Keratinocyte (primary cell): ENCODE measurements around the gene HSPA1B. TPM values are rescaled to one million over a fixed set of nuclear protein-coding genes. Genes with fewer than 3 reads are reported as not detected.
A peak's percentile ranks its signal among the peaks of the same experiment; 100 is the strongest.
"Not testable (repeated sequence)": the region's sequence is repeated elsewhere in the genome, so short reads cannot be mapped to it uniquely, and the experiment has no call there.

Experiments used
- DNase-seq: peaks from one replicate; pipeline ENCODE4 v3.0.0-alpha.2; 2011; ENCODE audit warnings: low read depth, missing footprints, low spot score
- FAIRE-seq: peaks from 2 replicates; lab custom pipeline; 2011; peaks lifted over from hg19 to GRCh38; lab: Jason Lieb, UNC
- H2AFZ ChIP-seq: 2 replicates; pipeline ENCODE4 v1.6.0; 2012; ENCODE audit warnings: low read length, control low read depth, inconsistent platforms; ENCODE audit not compliant: control insufficient read depth
- H3K27ac ChIP-seq: 2 replicates; pipeline ENCODE4 v1.5.1; 2011; ENCODE audit warnings: low read length; ENCODE audit not compliant: control insufficient read depth, insufficient read depth
- H3K27me3 ChIP-seq: 3 replicates; pipeline ENCODE4 v1.6.0; 2011; ENCODE audit warnings: low read length; ENCODE audit not compliant: control insufficient read depth, insufficient read depth; ENCODE audit errors: extremely low read depth
- H3K36me3 ChIP-seq, 2 experiments: 2 replicates in 1 of 2; 3 replicates in 1 of 2; pipeline ENCODE4 v1.5.1; 2011; ENCODE audit warnings: low read length in 2 of 2, mild to moderate bottlenecking in 1 of 2; ENCODE audit not compliant: control insufficient read depth in 2 of 2, insufficient read depth in 2 of 2; ENCODE audit errors: extremely low read depth in 1 of 2
- H3K4me1 ChIP-seq: 3 replicates; pipeline ENCODE4 v1.5.1; 2011; ENCODE audit warnings: low read length; ENCODE audit not compliant: control insufficient read depth, insufficient read depth; ENCODE audit errors: extremely low read depth
- H3K4me2 ChIP-seq: 3 replicates; pipeline ENCODE4 v1.6.0; 2011; ENCODE audit warnings: low read depth, low read length; ENCODE audit not compliant: control insufficient read depth, insufficient read depth; ENCODE audit errors: extremely low read depth
- H3K4me3 ChIP-seq, 3 experiments: fragments of 200-600 bp in 1 of 3; sonication (generic) in 1 of 3; 2 replicates in 2 of 3; 3 replicates in 1 of 3; pipeline ENCODE4 v1.5.1; 2011 to 2016; ENCODE audit warnings: low read length in 3 of 3, mild to moderate bottlenecking in 3 of 3, control low read depth in 2 of 3, inconsistent platforms in 1 of 3, low read depth in 1 of 3, mixed read lengths in 1 of 3, mixed run types in 1 of 3, moderate library complexity in 1 of 3; ENCODE audit not compliant: control insufficient read depth in 2 of 3, insufficient read depth in 2 of 3; ENCODE audit errors: extremely low read depth in 1 of 3
- H3K79me2 ChIP-seq: 2 replicates; pipeline ENCODE4 v1.6.0; 2012; ENCODE audit warnings: low read length; ENCODE audit not compliant: control insufficient read depth, insufficient read depth
- H3K9ac ChIP-seq: 3 replicates; pipeline ENCODE4 v1.6.0; 2011; ENCODE audit warnings: low read length; ENCODE audit not compliant: control insufficient read depth, insufficient read depth; ENCODE audit errors: extremely low read depth
- H3K9me1 ChIP-seq: 3 replicates; pipeline ENCODE4 v1.6.0; 2011; ENCODE audit warnings: low read length; ENCODE audit not compliant: control insufficient read depth, insufficient read depth; ENCODE audit errors: extremely low read depth
- H3K9me3 ChIP-seq: 2 replicates; pipeline ENCODE4 v1.5.1; 2012; ENCODE audit warnings: low read depth, low read length; ENCODE audit not compliant: control insufficient read depth
- H4K20me1 ChIP-seq: 3 replicates; pipeline ENCODE4 v1.6.0; 2011; ENCODE audit warnings: low read length; ENCODE audit not compliant: control insufficient read depth, insufficient read depth; ENCODE audit errors: extremely low read depth
- EZH2 ChIP-seq: IDR thresholded peaks from one replicate; pipeline ENCODE4 v1.6.1; 2012; ENCODE audit warnings: inconsistent platforms, mild to moderate bottlenecking, low read length, moderate library complexity
- dilution Hi-C: fragments of 300-500 bp; cut with MboI; formaldehyde crosslinking; loops from one replicate; pipeline ENCODE4 v1.7.0; 2020; ENCODE audit warnings: low sequenced_read_pairs; ENCODE audit not compliant: extremely low pct_ligation_motif_present
- polyA plus RNA-seq, 5 experiments: library from polyadenylated mRNA; depleted of rRNA in 3 of 5; stranded (reverse) in 3 of 5; stranded (forward) in 1 of 5; unstranded in 1 of 5; fragments of >200 nt; gene quantifications; 1 replicate in 1 of 5; 2 replicates in 3 of 5; 3 replicates in 1 of 5; pipeline versions ENCODE4 v1.2.1 to v1.2.3, GENCODE V29; 2011 to 2012; ENCODE audit warnings: missing spikeins in 2 of 5, low read depth in 1 of 5, low replicate concordance in 1 of 5
- TF ChIP-seq, protein P1 (sequence below), 3 experiments: IDR thresholded peaks in 1 of 3; conservative IDR thresholded peaks in 1 of 3; optimal IDR thresholded peaks in 1 of 3; 2 replicates in 2 of 3; 3 replicates in 1 of 3; pipeline versions ENCODE3 to v1.5.1; 2011; ENCODE audit warnings: low read length in 3 of 3, mild to moderate bottlenecking in 3 of 3, moderate library complexity in 2 of 3, control low read depth in 1 of 3, inconsistent platforms in 1 of 3; ENCODE audit not compliant: insufficient read depth in 2 of 3; ENCODE audit errors: extremely low read depth in 1 of 3

The HSPA1B gene
- polyA plus RNA-seq, 1 donor (not counting 4 experiments of a cell fraction or from before 2014, with no cell fraction given) = 48.1 TPM

DNA sequence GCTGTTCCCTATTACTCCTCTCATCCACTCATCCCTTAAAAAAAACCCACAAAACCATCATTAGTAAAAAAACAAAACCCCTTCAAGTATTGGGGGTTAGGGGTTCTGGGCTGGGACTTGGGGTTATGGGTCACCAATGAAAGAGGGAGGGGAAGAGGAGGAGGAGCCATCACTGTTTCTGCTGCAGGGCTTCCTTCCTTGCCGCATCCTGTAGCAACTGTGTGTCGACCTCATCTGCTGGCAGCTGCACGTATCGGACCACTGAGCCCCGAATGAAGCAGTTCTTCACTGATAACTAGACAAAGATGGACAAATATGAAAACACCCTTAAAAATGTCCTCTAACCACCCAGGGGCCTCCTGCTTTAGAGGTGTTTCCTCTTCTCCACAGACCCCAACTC lies 29.9 kb upstream of the HSPA1B start:
- Histone ChIP-seq H3K9ac (no peak overlapping the region), H3K9me3 (no peaks in the 10 kb centered on the region), H3K4me1 (peaks cover 26% of the 10 kb centered on the region), H3K4me3 (no peak overlapping the region), H3K79me2 (peaks cover 25% of the 10 kb centered on the region), H3K36me3 (peaks cover 0 to 9% of the 10 kb centered on the region in 2 experiments), H3K27ac (no peak overlapping the region), H3K9me1 (no peaks in the 10 kb centered on the region), H2AFZ (no peak overlapping the region), H4K20me1 (no peaks in the 10 kb centered on the region), H3K27me3 (no peaks in the 10 kb centered on the region), H3K4me2 (peak overlapping the region; percentile 2)
- FAIRE-seq = no peak
- TF ChIP-seq EZH2 = no peak
- TF ChIP-seq, protein P1, sequence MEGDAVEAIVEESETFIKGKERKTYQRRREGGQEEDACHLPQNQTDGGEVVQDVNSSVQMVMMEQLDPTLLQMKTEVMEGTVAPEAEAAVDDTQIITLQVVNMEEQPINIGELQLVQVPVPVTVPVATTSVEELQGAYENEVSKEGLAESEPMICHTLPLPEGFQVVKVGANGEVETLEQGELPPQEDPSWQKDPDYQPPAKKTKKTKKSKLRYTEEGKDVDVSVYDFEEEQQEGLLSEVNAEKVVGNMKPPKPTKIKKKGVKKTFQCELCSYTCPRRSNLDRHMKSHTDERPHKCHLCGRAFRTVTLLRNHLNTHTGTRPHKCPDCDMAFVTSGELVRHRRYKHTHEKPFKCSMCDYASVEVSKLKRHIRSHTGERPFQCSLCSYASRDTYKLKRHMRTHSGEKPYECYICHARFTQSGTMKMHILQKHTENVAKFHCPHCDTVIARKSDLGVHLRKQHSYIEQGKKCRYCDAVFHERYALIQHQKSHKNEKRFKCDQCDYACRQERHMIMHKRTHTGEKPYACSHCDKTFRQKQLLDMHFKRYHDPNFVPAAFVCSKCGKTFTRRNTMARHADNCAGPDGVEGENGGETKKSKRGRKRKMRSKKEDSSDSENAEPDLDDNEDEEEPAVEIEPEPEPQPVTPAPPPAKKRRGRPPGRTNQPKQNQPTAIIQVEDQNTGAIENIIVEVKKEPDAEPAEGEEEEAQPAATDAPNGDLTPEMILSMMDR (optimal IDR thresholded peaks at IDR 0.05 in 1 of 3, IDR thresholded peaks at IDR 0.05 in 1 of 3, conservative IDR thresholded peaks at IDR 0.05 in 1 of 3; ENCODE audit: extremely low read depth in 1 of 3, insufficient read depth in 2 of 3, low read length in 3 of 3) = no peak
- no peak for DNase-seq
- dilution Hi-C loops = no loop called here

DNA sequence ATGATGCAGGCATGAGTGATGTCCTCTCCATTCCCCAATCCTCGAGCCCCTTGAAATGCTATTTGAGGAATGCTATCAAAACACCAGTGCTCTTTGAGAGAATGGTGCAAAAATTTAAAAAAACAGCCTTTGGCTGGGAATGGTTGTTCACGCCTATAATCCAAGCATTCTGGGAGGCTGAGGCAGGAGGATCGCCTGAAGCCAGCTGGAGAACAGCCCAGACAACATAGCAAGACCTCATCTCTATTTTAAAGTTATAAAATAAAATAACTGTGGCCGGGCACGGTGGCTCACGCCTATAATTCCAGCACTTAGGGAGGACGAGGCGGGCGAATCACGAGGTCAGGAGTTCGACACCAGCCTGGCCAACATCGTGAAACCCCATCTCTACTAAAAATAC lies 27.8 kb upstream of the HSPA1B start:
- H3K36me3 ChIP-seq = peaks cover 0 to 5% of the 10 kb centered on the region in 2 experiments
- no peaks in the 10 kb centered on the region for H3K9me1 ChIP-seq
- FAIRE-seq (no peak), DNase-seq (no peak)
- H3K4me3 ChIP-seq = no peak overlapping the region
- H3K9me3 ChIP-seq = no peaks in the 10 kb centered on the region
- no peak overlapping the region for H3K9ac ChIP-seq
- H3K79me2 ChIP-seq = peaks cover 11% of the 10 kb centered on the region
- no peak overlapping the region for H2AFZ ChIP-seq
- TF ChIP-seq EZH2 = no peak
- TF ChIP-seq, protein P1 (optimal IDR thresholded peaks at IDR 0.05 in 1 of 3, IDR thresholded peaks at IDR 0.05 in 1 of 3, conservative IDR thresholded peaks at IDR 0.05 in 1 of 3; ENCODE audit: extremely low read depth in 1 of 3, insufficient read depth in 2 of 3, low read length in 3 of 3) = no peak
- dilution Hi-C loops = no loop called here
- peaks cover 16% of the 10 kb centered on the region for H3K4me1 ChIP-seq
- no peaks in the 10 kb centered on the region for H3K27me3 ChIP-seq
- H3K27ac ChIP-seq = no peak overlapping the region
- H3K4me2 ChIP-seq = no peak overlapping the region
- H4K20me1 ChIP-seq = no peaks in the 10 kb centered on the region

DNA sequence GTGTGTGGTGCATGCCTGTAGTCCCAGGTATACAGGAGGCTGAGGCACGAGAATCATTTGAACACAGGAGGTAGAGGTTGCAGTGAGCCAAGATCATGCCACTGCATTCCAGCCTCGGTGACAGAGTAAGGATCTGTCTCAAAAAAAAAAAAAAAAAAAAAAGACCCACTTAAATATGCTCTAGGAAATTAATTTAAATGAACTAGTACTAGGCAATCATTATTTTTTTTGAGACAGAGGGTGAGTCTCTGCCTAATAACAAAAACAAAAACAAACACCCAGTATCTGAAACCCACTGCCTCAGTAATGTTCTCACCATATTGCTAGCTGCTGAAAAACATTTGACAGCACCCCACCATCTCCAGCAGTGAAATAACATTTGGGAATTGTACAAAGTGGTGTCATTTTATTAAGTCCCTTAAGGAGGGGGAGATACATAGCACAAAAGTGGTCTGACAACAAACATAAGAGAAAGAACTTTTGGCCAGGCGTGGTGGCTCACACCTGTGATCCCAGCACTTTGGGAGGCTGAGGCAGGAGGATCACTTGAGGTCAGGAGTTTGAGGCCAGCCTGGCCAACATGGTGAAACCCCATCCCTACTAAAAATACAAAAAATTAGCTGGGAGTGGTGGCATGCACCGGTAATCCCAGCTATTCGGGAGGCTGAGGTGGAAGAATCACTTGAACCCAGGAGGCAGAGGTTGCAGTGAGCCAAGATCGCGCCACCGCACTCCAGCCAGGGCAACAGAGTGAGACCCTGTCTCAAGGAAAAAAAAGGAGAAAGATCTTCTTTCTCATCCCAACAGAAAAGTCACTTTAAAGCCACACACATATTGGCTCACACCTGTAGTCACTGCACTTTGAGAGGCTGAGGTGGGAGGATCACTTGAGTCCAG lies 26.3 kb upstream of the HSPA1B start:
- dilution Hi-C loops, H3K4me2 ChIP-seq, H2AFZ ChIP-seq, H3K36me3 ChIP-seq, DNase-seq, H3K9me1 ChIP-seq, H3K9me3 ChIP-seq, H3K27ac ChIP-seq, H3K27me3 ChIP-seq, FAIRE-seq, H3K79me2 ChIP-seq, H3K9ac ChIP-seq, H3K4me3 ChIP-seq, H4K20me1 ChIP-seq: not testable (repeated sequence)
- peaks cover 19% of the 10 kb centered on the region for H3K4me1 ChIP-seq
